Breast epithelium (tissue), 4 donors: ENCODE results near the gene MYH10. TPM values are rescaled to one million over a fixed set of nuclear protein-coding genes. Genes with fewer than 3 reads are reported as not detected.

Source experiments
- DNase-seq, 2 donors: peaks; one replicate each; pipeline ENCODE4 v3.0.0-alpha.2; 2019; ENCODE audit warnings: low spot score in 2 of 2
- H3K27ac ChIP-seq, 2 donors: fragments of 200-600 bp; sonication (generic) in 1 of 2; one replicate each; pipeline ENCODE4 v1.5.1; 2016 to 2019; ENCODE audit warnings: mild to moderate bottlenecking in 1 of 2
- H3K27me3 ChIP-seq, 2 donors: fragments of 200-600 bp; sonication (generic) in 1 of 2; one replicate each; pipeline versions ENCODE4 v1.5.1 to v1.6.0; 2017 to 2019; ENCODE audit warnings: control low read depth in 1 of 2, mild to moderate bottlenecking in 1 of 2
- H3K36me3 ChIP-seq: fragments of 200-600 bp; one replicate; pipeline ENCODE4 v1.5.1; 2019
- H3K4me1 ChIP-seq, 2 donors: fragments of 200-600 bp; sonication (generic); one replicate each; pipeline ENCODE4 v1.5.1; 2016 to 2019; ENCODE audit warnings: control low read depth in 1 of 2
- H3K4me3 ChIP-seq, 3 donors: fragments of 200-600 bp; sonication (generic); 1 replicate in 2 of 3; 2 replicates in 1 of 3; pipeline ENCODE4 v1.5.1; 2016 to 2019; ENCODE audit warnings: mild to moderate bottlenecking in 3 of 3, moderate library complexity in 2 of 3
- H3K9me3 ChIP-seq, 2 donors: fragments of 200-600 bp; sonication (generic) in 1 of 2; one replicate each; pipeline ENCODE4 v1.5.1; 2016 to 2019; ENCODE audit warnings: control low read depth in 1 of 2
- POLR2A ChIP-seq: fragments of 450-650 bp; IDR thresholded peaks from one replicate; pipeline ENCODE4 v1.6.1; 2016; ENCODE audit warnings: antibody characterized with exemption, mild to moderate bottlenecking, moderate library complexity
- POLR2AphosphoS5 ChIP-seq, 3 donors: sonication (generic); formaldehyde crosslinking; IDR thresholded peaks; one replicate each; pipeline ENCODE4 v1.6.1; 2017; ENCODE audit warnings: antibody characterized with exemption in 3 of 3
- intact Hi-C: fragments of 100-400 bp; cut with DNase I; formaldehyde crosslinking; loops from one replicate; pipeline ENCODE4 v1.15.1; 2023; ENCODE audit warnings: low total_unique reads
- total RNA-seq, 3 donors: library from RNA; depleted of rRNA; stranded (reverse); fragments of >200 nt; gene quantifications; one replicate each; pipeline ENCODE4 v1.1.0, GENCODE V29; 2016
- TF ChIP-seq, protein P1 (sequence below), 3 donors: fragments of 450-650 bp; IDR thresholded peaks; one replicate each; pipeline ENCODE4 v1.5.1; 2016 to 2017; ENCODE audit warnings: antibody characterized with exemption in 3 of 3, mild to moderate bottlenecking in 3 of 3, moderate library complexity in 3 of 3

The MYH10 gene
- total RNA-seq, 3 donors from 2014 or later, result 46.2 to 54.7 (median 46.7) TPM

DNA sequence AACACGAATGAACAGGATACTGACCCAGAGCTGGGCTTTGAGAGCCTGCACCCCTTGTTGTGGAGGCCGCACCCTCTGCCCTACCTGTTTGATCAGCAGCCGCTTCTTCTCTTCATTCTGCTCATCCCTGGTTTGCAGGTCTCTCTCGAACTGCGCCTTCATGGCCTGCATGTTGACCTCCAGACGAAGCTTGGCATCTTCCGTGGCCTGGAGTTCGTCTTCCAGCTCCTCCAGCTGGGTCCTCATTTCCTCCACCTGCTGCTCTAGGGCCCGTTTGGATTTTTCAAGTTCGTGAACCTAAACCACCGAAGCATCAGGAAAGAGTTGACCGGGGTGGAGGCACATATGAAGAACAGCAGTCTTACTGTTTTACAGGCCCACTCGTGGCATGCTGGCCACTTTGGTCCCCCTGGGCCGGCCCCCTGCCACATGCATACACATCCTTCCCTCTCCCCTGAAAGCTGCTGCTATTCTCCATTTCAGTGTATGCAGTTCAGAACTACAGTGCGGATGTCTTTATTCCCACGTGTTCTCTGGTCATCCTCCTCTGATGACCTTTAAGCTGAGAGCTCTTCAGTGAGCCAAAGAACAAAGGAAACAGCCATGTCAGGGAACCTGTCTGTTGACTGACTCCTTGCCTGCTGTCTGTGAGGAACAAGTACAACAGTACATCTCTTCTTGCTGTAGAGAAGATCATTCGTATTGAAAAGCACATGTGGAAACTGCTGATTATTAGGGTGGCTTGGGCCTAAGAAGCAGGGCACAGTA lies 140.1 kb downstream of the MYH10 start:
- Histone ChIP-seq H3K9me3 (no peaks in the 10 kb centered on the region), H3K4me3 (no peak overlapping the region), H3K36me3 (no peaks in the 10 kb centered on the region), H3K27ac (no peak overlapping the region), H3K4me1 (no peaks in the 10 kb centered on the region), H3K27me3 (no peaks in the 10 kb centered on the region)
- DNase-seq, result no peak
- intact Hi-C loops, result no loop called here
- TF ChIP-seq POLR2A, result no peak
- TF ChIP-seq POLR2AphosphoS5 (IDR thresholded peaks at IDR 0.05), result no peak
- TF ChIP-seq, protein P1, sequence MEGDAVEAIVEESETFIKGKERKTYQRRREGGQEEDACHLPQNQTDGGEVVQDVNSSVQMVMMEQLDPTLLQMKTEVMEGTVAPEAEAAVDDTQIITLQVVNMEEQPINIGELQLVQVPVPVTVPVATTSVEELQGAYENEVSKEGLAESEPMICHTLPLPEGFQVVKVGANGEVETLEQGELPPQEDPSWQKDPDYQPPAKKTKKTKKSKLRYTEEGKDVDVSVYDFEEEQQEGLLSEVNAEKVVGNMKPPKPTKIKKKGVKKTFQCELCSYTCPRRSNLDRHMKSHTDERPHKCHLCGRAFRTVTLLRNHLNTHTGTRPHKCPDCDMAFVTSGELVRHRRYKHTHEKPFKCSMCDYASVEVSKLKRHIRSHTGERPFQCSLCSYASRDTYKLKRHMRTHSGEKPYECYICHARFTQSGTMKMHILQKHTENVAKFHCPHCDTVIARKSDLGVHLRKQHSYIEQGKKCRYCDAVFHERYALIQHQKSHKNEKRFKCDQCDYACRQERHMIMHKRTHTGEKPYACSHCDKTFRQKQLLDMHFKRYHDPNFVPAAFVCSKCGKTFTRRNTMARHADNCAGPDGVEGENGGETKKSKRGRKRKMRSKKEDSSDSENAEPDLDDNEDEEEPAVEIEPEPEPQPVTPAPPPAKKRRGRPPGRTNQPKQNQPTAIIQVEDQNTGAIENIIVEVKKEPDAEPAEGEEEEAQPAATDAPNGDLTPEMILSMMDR (IDR thresholded peaks at IDR 0.05), result no peak

DNA sequence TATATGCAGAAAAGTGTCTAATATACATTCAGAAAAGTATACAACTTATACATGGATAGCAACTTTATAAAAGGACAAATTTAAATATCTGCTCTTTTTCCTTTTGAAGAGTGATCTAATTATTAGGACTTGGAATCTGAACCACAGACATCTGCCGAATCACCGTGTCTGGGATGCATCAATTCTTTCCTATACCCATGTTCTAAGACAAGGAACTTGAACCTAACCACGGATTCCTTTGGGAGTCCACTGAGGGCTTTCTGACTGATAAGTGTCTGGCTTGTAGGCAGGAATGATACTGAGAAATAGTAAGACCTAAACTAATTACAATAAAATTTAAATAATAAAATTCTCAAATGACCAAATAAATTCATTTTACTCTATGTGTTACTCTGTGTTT lies 140.7 kb downstream of the MYH10 start:
- Histone ChIP-seq H3K4me3 (no peak overlapping the region), H3K27me3 (no peaks in the 10 kb centered on the region), H3K36me3 (no peaks in the 10 kb centered on the region), H3K9me3 (no peaks in the 10 kb centered on the region), H3K27ac (no peak overlapping the region), H3K4me1 (no peaks in the 10 kb centered on the region)
- DNase-seq, result no peak
- TF ChIP-seq, protein P1 (IDR thresholded peaks at IDR 0.05), result no peak
- TF ChIP-seq POLR2A (no peak), POLR2AphosphoS5 (IDR thresholded peaks at IDR 0.05) (no peak)
- intact Hi-C loops, result no loop called here

DNA sequence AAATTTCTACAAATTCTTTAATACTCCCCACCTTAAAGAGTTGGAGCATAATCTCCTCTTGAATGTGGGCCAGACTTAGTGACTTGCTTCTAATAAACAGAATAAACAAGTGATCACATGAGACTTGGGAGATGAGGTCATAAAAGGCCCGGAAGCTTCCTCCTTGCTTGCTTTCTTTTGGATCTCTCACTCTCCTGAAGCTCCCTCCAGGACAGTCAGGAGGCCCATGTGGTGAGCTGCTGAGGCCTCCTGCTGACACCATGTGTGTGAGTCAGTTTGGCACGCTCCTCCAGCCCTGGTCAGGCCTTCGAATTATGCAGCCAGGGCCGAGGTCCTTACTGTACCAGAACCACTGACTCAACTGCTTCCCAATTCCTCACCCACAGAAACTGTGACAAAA lies 141.6 kb downstream of the MYH10 start:
- TF ChIP-seq POLR2AphosphoS5 (IDR thresholded peaks at IDR 0.05), result no peak
- no peak for TF ChIP-seq POLR2A
- TF ChIP-seq, protein P1 (IDR thresholded peaks at IDR 0.05), result no peak
- no peak overlapping the region for H3K4me3 ChIP-seq
- no peaks in the 10 kb centered on the region for H3K27me3 ChIP-seq
- peak overlapping the region; percentile 60 to 70 for H3K27ac ChIP-seq
- H3K4me1 ChIP-seq, result no peaks in the 10 kb centered on the region
- DNase-seq, result no peak
- H3K36me3 ChIP-seq, result no peaks in the 10 kb centered on the region
- intact Hi-C loops, result no loop called here
- H3K9me3 ChIP-seq, result peaks cover 0 to 7% of the 10 kb centered on the region in 2 donors

DNA sequence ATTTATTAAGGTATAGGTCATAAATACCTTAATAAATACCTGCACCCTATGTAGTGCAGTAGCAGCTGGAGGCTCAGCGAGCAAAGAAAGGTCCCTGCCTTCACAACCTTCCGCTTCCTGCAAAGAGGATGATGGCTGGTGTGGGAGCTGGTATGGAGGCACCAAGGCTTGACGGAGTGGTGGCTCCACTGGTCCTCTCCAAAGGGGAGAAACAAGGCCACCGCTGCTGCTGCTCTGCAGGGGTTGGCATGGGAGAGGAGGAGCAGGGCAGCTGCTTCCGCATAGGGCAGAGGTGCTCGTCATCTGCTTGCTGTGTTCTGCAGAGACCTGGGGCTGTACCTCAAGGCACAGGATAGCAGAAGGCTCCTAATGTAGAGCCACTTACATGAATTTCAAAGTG lies 142.0 kb downstream of the MYH10 start:
- Histone ChIP-seq H3K4me3 (no peak overlapping the region), H3K36me3 (no peaks in the 10 kb centered on the region)
- intact Hi-C loops, result no loop called here

DNA sequence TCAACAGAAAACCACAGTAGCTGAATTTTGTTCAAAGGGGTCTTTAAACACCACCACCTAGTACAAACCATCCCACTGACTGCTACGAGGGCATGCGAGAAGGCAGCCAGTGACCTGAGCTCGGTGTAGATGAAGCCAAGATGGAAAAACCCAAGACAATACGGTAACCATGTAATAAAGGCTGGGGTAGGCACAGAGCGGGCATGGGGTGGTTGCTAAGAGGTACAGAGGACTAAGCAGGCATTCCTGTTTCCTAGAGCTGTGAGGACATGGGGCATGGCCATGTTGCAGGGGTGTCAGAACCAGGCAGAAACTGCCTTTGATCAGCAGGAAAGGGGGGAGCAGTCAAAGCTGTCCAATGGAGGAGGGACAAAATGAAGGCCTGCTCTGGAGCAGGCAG lies 142.8 kb downstream of the MYH10 start:
- no peaks in the 10 kb centered on the region for H3K27me3 ChIP-seq
- peaks cover 0 to 7% of the 10 kb centered on the region in 2 donors for H3K9me3 ChIP-seq
- DNase-seq, result no peak
- no peak for TF ChIP-seq POLR2AphosphoS5 (IDR thresholded peaks at IDR 0.05)
- TF ChIP-seq, protein P1 (IDR thresholded peaks at IDR 0.05), result no peak
- TF ChIP-seq POLR2A, result no peak
- no peaks in the 10 kb centered on the region for H3K4me1 ChIP-seq
- intact Hi-C loops, result no loop called here
- H3K27ac ChIP-seq, result no peak overlapping the region
- no peak overlapping the region for H3K4me3 ChIP-seq
- H3K36me3 ChIP-seq, result no peaks in the 10 kb centered on the region

More for the DNA sequence above, 142.0 kb downstream of the MYH10 start:
- no peaks in the 10 kb centered on the region for H3K4me1 ChIP-seq
- peak overlapping the region; percentile 60 to 70 for H3K27ac ChIP-seq
- H3K27me3 ChIP-seq, result no peaks in the 10 kb centered on the region
- H3K9me3 ChIP-seq, result peaks cover 0 to 7% of the 10 kb centered on the region in 2 donors
- DNase-seq, result no peak
- TF ChIP-seq, protein P1 (IDR thresholded peaks at IDR 0.05), result no peak
- no peak for TF ChIP-seq POLR2A
- TF ChIP-seq POLR2AphosphoS5 (IDR thresholded peaks at IDR 0.05), result no peak
